GM12878 (cell line): ENCODE results near the gene NINJ1. TPM values are rescaled to one million over a fixed set of nuclear protein-coding genes. Genes with fewer than 3 reads are reported as not detected.

Experiments
- ATAC-seq: fragments of 200-7000 bp; cut with Tn5 transposase; 3 replicates; pipeline ENCODE4 v1.9.1; 2020; ENCODE audit warnings: mild to moderate bottlenecking, moderate library complexity
- BruUV-seq: library from RNA; stranded (reverse); fragments of 400-500 nt; replicated peaks from 2 replicates; lab custom pipeline; 2021; lab: Mats Ljungman, UMichigan
- CTCF ChIA-PET: fragments of 300-600 bp; sonication (Branson Sonifier 250); formaldehyde crosslinking; extraction: SDS; loops from one replicate; lab custom pipeline; 2021; ENCODE audit warnings: inconsistent platforms; lab: Yijun Ruan, JAX
- POLR2A ChIA-PET: fragments of 350-600 bp; formaldehyde crosslinking; extraction: SDS; loops from one replicate; lab custom pipeline; 2021; ENCODE audit warnings: inconsistent platforms; lab: Charles Lee
- RAD21 ChIA-PET: fragments of 300-600 bp; sonication (Branson Sonifier 250); formaldehyde crosslinking; loops from one replicate; lab custom pipeline; 2023; ENCODE audit warnings: antibody characterized with exemption; ENCODE audit not compliant: unreplicated experiment; lab: Charles Lee
- SMC1A ChIA-PET: fragments of 300-600 bp; sonication (Branson Sonifier 250); formaldehyde crosslinking; loops from one replicate; lab custom pipeline; 2023; ENCODE audit not compliant: unreplicated experiment, uncharacterized antibody; lab: Charles Lee
- DNase-seq: peaks from one replicate; pipeline ENCODE4 v3.0.0-alpha.2; 2011; ENCODE audit warnings: low read depth, low spot score
- FAIRE-seq: peaks from 3 replicates; lab custom pipeline; 2011; peaks lifted over from hg19 to GRCh38; lab: Jason Lieb, UNC
- H2AFZ ChIP-seq: 2 replicates; pipeline ENCODE4 v1.6.0; 2011; ENCODE audit warnings: low read depth, low read length, control low read depth; ENCODE audit not compliant: control insufficient read depth
- H3K27ac ChIP-seq: 2 replicates; pipeline ENCODE4 v1.5.1; 2011; ENCODE audit warnings: control low read depth; ENCODE audit not compliant: control insufficient read depth, insufficient read depth
- H3K27me3 ChIP-seq, 2 experiments: replicated peaks in 1 of 2; 2 replicates each; pipeline versions ENCODE4 v1.6.0 to v1.6.1; 2011; ENCODE audit warnings: low read length in 1 of 2; ENCODE audit not compliant: control insufficient read depth in 2 of 2, insufficient read depth in 2 of 2
- H3K36me3 ChIP-seq, 2 experiments: 2 replicates each; pipeline ENCODE4 v1.5.1; 2011; ENCODE audit warnings: low read length in 1 of 2; ENCODE audit not compliant: control insufficient read depth in 2 of 2, insufficient read depth in 2 of 2
- H3K4me1 ChIP-seq: 2 replicates; pipeline ENCODE4 v1.6.1; 2011; ENCODE audit warnings: mild to moderate bottlenecking, low read length, moderate library complexity, mixed read lengths; ENCODE audit not compliant: control insufficient read depth, insufficient read depth
- H3K4me2 ChIP-seq: 2 replicates; pipeline ENCODE4 v1.6.0; 2011; ENCODE audit warnings: control low read depth; ENCODE audit not compliant: control insufficient read depth, insufficient read depth
- H3K4me3 ChIP-seq: fragments of 200-600 bp; sonication (generic); 2 replicates; pipeline ENCODE4 v1.5.1; 2016
- H3K79me2 ChIP-seq: 2 replicates; pipeline ENCODE4 v1.6.0; 2011; ENCODE audit warnings: low read length; ENCODE audit not compliant: control insufficient read depth, insufficient read depth
- H3K9ac ChIP-seq: 2 replicates; pipeline ENCODE4 v1.8.0; 2011; ENCODE audit warnings: low read length, control low read depth, mixed read lengths; ENCODE audit not compliant: control insufficient read depth, insufficient read depth
- H3K9me3 ChIP-seq: replicated peaks from 3 replicates; pipeline ENCODE4 v1.5.1; 2011; ENCODE audit warnings: mild to moderate bottlenecking, low read length; ENCODE audit not compliant: control insufficient read depth, insufficient read depth
- H4K20me1 ChIP-seq: 2 replicates; pipeline ENCODE4 v1.6.0; 2011; ENCODE audit not compliant: control insufficient read depth, insufficient read depth
- ATF7 ChIP-seq: fragments of 450-650 bp; IDR thresholded peaks from 2 replicates; pipeline ENCODE4 v1.6.1; 2016; ENCODE audit warnings: low read depth, mild to moderate bottlenecking
- BCL11A ChIP-seq: IDR thresholded peaks from 2 replicates; pipeline ENCODE4 v1.6.1; 2011; ENCODE audit warnings: low read depth, low read length
- BHLHE40 ChIP-seq, 2 experiments: fragments of 450-650 bp in 1 of 2; IDR thresholded peaks; 2 replicates each; pipeline ENCODE4 v1.6.1; 2011 to 2017; ENCODE audit warnings: low read depth in 2 of 2, borderline replicate concordance in 1 of 2, improper control_type of control experiment in 1 of 2, low read length in 1 of 2, mild to moderate bottlenecking in 1 of 2
- CBFB ChIP-seq: IDR thresholded peaks from 2 replicates; pipeline ENCODE4 v1.6.1; 2016; ENCODE audit warnings: antibody characterized with exemption, low read depth
- CHD1 ChIP-seq: IDR thresholded peaks from 2 replicates; pipeline ENCODE4 v1.6.1; 2012; ENCODE audit warnings: low read depth, low read length, improper control_type of control experiment
- CREB1 ChIP-seq: IDR thresholded peaks from 2 replicates; pipeline ENCODE4 v1.6.1; 2012; ENCODE audit warnings: low read depth, mild to moderate bottlenecking, inconsistent platforms
- DPF2 ChIP-seq: fragments of 450-650 bp; IDR thresholded peaks from 2 replicates; pipeline ENCODE4 v1.6.1; 2017; ENCODE audit warnings: mild to moderate bottlenecking
- ELK1 ChIP-seq: IDR thresholded peaks from 2 replicates; pipeline ENCODE4 v1.6.1; 2012; ENCODE audit warnings: low read depth, low read length, improper control_type of control experiment
- EP300 ChIP-seq, 2 experiments: fragments of 150-350 bp in 1 of 2; IDR thresholded peaks; 2 replicates each; pipeline ENCODE4 v1.6.1; 2011 to 2012; ENCODE audit warnings: low read depth in 2 of 2, low read length in 2 of 2, borderline replicate concordance in 1 of 2, improper control_type of control experiment in 1 of 2, inconsistent platforms in 1 of 2; ENCODE audit not compliant: control insufficient read depth in 1 of 2
- IKZF1 ChIP-seq: fragments of 450-650 bp; conservative IDR thresholded peaks from 2 replicates; pipeline ENCODE4 v1.6.1; 2017; ENCODE audit warnings: antibody characterized with exemption, mild to moderate bottlenecking
- IRF5 ChIP-seq: fragments of 450-650 bp; IDR thresholded peaks from 2 replicates; pipeline ENCODE4 v1.6.1; 2017; ENCODE audit warnings: borderline replicate concordance
- JUNB ChIP-seq: IDR thresholded peaks from 2 replicates; pipeline ENCODE4 v1.6.1; 2016; ENCODE audit warnings: antibody characterized with exemption, mild to moderate bottlenecking
- MTA2 ChIP-seq: fragments of 450-650 bp; IDR thresholded peaks from 2 replicates; pipeline ENCODE4 v1.6.1; 2016; ENCODE audit warnings: low read depth, mild to moderate bottlenecking, moderate library complexity
- PKNOX1 ChIP-seq: fragments of 450-650 bp; IDR thresholded peaks from 2 replicates; pipeline ENCODE4 v1.6.1; 2016; ENCODE audit warnings: mild to moderate bottlenecking
- POU2F2 ChIP-seq: IDR thresholded peaks from 3 replicates; pipeline ENCODE4 v1.6.1; 2011; ENCODE audit warnings: low read depth, mild to moderate bottlenecking, low read length, borderline replicate concordance
- RB1 ChIP-seq: fragments of 450-650 bp; formaldehyde crosslinking; IDR thresholded peaks from 2 replicates; pipeline ENCODE4 v1.6.1; 2017; ENCODE audit warnings: mild to moderate bottlenecking, borderline replicate concordance
- RUNX3 ChIP-seq: IDR thresholded peaks from 2 replicates; pipeline ENCODE4 v1.6.1; 2012; ENCODE audit warnings: low read length, inconsistent platforms
- SMARCA5 ChIP-seq: fragments of 450-650 bp; IDR thresholded peaks from 2 replicates; pipeline ENCODE4 v1.6.1; 2017; ENCODE audit warnings: mild to moderate bottlenecking
- SPI1 ChIP-seq: IDR thresholded peaks from 2 replicates; pipeline ENCODE4 v1.6.1; 2011; ENCODE audit warnings: low read depth, mild to moderate bottlenecking, low read length, moderate library complexity, borderline replicate concordance; ENCODE audit not compliant: insufficient read depth
- SREBF1 ChIP-seq: IDR thresholded peaks from 2 replicates; pipeline ENCODE4 v1.6.1; 2012; ENCODE audit warnings: mild to moderate bottlenecking, low read length
- WGBS: methylation state at CpG from one replicate; pipeline ENCODE4 v1.1.6; 2016; ENCODE audit warnings: low lambda C conversion rate; ENCODE audit not compliant: insufficient replicate concordance, insufficient coverage; ENCODE audit errors: missing lambda C conversion rate; 5-methylcytosine and 5-hydroxymethylcytosine counted together
- in situ Hi-C: fragments of 300-500 bp; cut with MboI; formaldehyde crosslinking; loops from 9 replicates; pipeline ENCODE4 v1.14.3; 2018; ENCODE audit warnings: mixed read lengths
- intact Hi-C: fragments of 100-400 bp; cut with micrococcal nuclease; formaldehyde crosslinking; loops from one replicate; pipeline ENCODE4 v1.14.2; 2022; ENCODE audit not compliant: unreplicated experiment
- polyA plus RNA-seq, 11 experiments: library from polyadenylated mRNA; depleted of rRNA in 4 of 11; unstranded in 6 of 11; stranded (reverse) in 5 of 11; fragments of >200 nt; fragmentation: Nextera tagmentation in 4 of 11; fragmentation: Illumina TruSeq in 1 of 11; extraction: Ambion mirVana in 4 of 11; extraction: Trizol in 1 of 11; gene quantifications; 1 replicate in 1 of 11; 2 replicates in 10 of 11; pipeline versions ENCODE4 v1.2.1 to v1.2.3, GENCODE V29; 2011 to 2016; ENCODE audit warnings: inconsistent platforms in 2 of 11, missing spikeins in 2 of 11, low read depth in 1 of 11
- total RNA-seq, 4 experiments: library from RNA; depleted of rRNA in 3 of 4; stranded (reverse); fragments of >200 nt in 3 of 4; fragmentation: Illumina TruSeq in 1 of 4; extraction: Trizol in 1 of 4; gene quantifications; 2 replicates each; pipeline versions ENCODE4 v1.2.1 to v1.2.3, GENCODE V29; 2013 to 2021

NINJ1 gene
- total and polyA plus RNA-seq, 10 of the 15 experiments (the other 5 are each of a cell fraction or from before 2014, with no cell fraction given) = 0.64 to 33.5 (median 17.1) TPM

GRCh38 chr9:93132946-93133680, 938 bp downstream of the NINJ1 start:
- Histone ChIP-seq H3K36me3 (no peaks in the 10 kb centered on the region), H3K9me3 (no peaks in the 10 kb centered on the region), H3K27ac (peak overlapping the region; percentile 35; the same call in 1 of the 2 replicates), H3K9ac (peak overlapping the region; percentile 46), H3K4me1 (peaks cover 27% of the 10 kb centered on the region), H3K4me3 (peak overlapping the region; percentile 80), H3K79me2 (peaks cover 12% of the 10 kb centered on the region), H3K27me3 (no peaks in the 10 kb centered on the region; a peak in 1 of 4 replicates), H4K20me1 (no peaks in the 10 kb centered on the region), H3K4me2 (peak overlapping the region; percentile 95), H2AFZ (peak overlapping the region; percentile 25)
- DNase-seq = no peak
- SMC1A ChIA-PET = interaction anchor here (0.8 kb wide), 1 partner anchor 24 kb away, joined by 3 read pairs; no protein-coding TSS in a partner anchor
- in situ Hi-C loops (no loop called here), intact Hi-C loops (no loop called here)
- POLR2A ChIA-PET = interaction anchor here (0.6 to 1.8 kb wide), 7 partner anchors 13 to 307 kb away, joined by 3 to 8 read pairs (median 4); partner anchors contain the start of gene CARD19
- no peak for FAIRE-seq
- peak; percentile 1; the same call in 1 of the 3 replicates for ATAC-seq
- RAD21 ChIA-PET = interaction anchor here (0.6 to 1.6 kb wide), 6 partner anchors 24 to 181 kb away, joined by 4 to 9 read pairs (median 6); no protein-coding TSS in a partner anchor
- BruUV-seq = TSS peak; percentile 57
- CTCF ChIA-PET = interaction anchor here (1.5 kb wide), 1 partner anchor 130 kb away, joined by 4 read pairs; no protein-coding TSS in a partner anchor
- WGBS = 11% methylated on average over 21 of the region's 21 CpGs
- TF ChIP-seq SMARCA5 (peak; percentile 31; the same call in 1 of the 2 replicates), RUNX3 (peak; percentile 86), POU2F2 (peak; percentile 27; the same call in 1 of the 3 replicates), IRF5 (peak; percentile 61; the same call in 1 of the 2 replicates), SREBF1 (no peak), CREB1 (peak; percentile 58; the same call in 1 of the 2 replicates), SPI1 (no peak), BHLHE40 (IDR thresholded peaks at IDR 0.05; ENCODE audit: borderline replicate concordance in 1 of 2, low read depth in 2 of 2, low read length in 1 of 2) (peak; percentile 78 to 87), CBFB (peak; percentile 57; the same call in 1 of the 2 replicates), MTA2 (0 out of 2 replicates have a peak, but pooled peaks have one; percentile 33), PKNOX1 (0 out of 2 replicates have a peak, but pooled peaks have one; percentile 19), EP300 (IDR thresholded peaks at IDR 0.05; ENCODE audit: borderline replicate concordance in 1 of 2, control insufficient read depth in 1 of 2, low read depth in 2 of 2, low read length in 2 of 2) (peak; percentile 51 to 55; a peak in 2 of 4 replicates), ATF7 (peak; percentile 93), CHD1 (no peak), BCL11A (0 out of 2 replicates have a peak, but pooled peaks have one; percentile 43), RB1 (no peak), JUNB (peak; percentile 30; the same call in 1 of the 2 replicates), ELK1 (0 out of 2 replicates have a peak, but pooled peaks have one; percentile 19), DPF2 (no peak; the same call in 1 of the 2 replicates), IKZF1 (peak; percentile 67; the same call in 1 of the 2 replicates)
